Coronary artery (tissue), 2 donors: ENCODE data around the gene CMKLR1.

Source experiments
- DNase-seq: peaks from one replicate; pipeline ENCODE4 v3.0.0-alpha.2; 2017; ENCODE audit warnings: low spot score
- H3K27ac ChIP-seq, 2 donors: fragments of 200-600 bp; sonication (generic); one replicate each; pipeline ENCODE4 v1.5.1; 2016 to 2019
- H3K4me3 ChIP-seq: fragments of 200-600 bp; sonication (generic); 2 replicates; pipeline ENCODE4 v1.5.1; 2016; ENCODE audit warnings: mild to moderate bottlenecking, moderate library complexity
- CTCF ChIP-seq: fragments of 200-600 bp; sonication (generic); IDR thresholded peaks from one replicate; pipeline ENCODE4 v1.5.1; 2019; ENCODE audit warnings: antibody characterized with exemption

CMKLR1 gene

GRCh38 chr12:108315486-108316105, 23.5 kb downstream of the CMKLR1 start:
- DNase-seq: no peak
- TF ChIP-seq CTCF: no peak
- H3K27ac ChIP-seq: peak overlapping the region; percentile 51 to 74

DNA sequence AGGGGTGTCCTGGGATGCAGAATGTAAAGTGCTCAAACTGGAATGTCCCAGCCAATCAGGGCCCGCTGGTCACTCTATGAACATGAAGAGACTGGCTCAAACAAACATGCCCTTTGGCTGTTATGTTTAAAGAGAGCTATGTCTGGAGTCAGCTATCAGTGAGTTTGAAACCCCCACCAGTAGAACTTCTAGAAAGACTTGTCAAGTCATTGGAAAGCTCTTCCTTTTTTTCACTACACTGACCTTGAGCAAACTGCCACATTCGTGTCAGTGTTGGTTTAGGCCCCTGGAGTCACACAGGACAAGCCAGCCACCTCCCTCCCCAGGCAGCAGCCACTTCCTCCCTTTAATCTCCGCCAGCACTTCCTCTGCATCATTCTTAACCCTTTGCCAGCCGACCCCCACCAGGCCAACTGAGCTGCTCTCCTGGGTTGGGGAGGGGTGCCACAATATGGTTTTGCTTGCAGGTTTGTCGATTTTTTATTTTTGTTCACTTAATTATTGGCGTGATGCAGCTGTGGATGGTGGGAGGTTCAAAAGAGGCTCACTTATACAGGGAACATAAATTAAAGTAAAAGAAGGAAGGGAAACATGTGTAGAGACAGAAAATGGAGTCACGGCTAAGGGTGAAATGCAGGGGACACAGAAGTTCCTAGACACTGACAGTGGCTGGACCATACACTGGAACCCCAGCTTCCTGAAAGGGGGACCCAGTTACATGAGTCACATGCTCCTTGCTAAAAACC, 25.3 kb downstream of the CMKLR1 start:
- TF ChIP-seq CTCF: no peak
- no peak overlapping the region for H3K4me3 ChIP-seq
- peak overlapping the region; percentile 39 to 88 for H3K27ac ChIP-seq
- DNase-seq: no peak

More at GRCh38 chr12:108315486-108316105, 23.5 kb downstream of the CMKLR1 start:
- no peak overlapping the region for H3K4me3 ChIP-seq

- Histone ChIP-seq H3K27ac (peak overlapping the region; percentile 39 to 88), H3K4me3 (no peak overlapping the region)
- no peak for DNase-seq
- no peak for TF ChIP-seq CTCF
Observed at GRCh38 chr12:108313241-108313605, 25.9 kb downstream of the CMKLR1 start.

- no peak for TF ChIP-seq CTCF
- H3K27ac ChIP-seq: peak overlapping the region; percentile 39 to 88
- peak; percentile 89 for DNase-seq
- no peak overlapping the region for H3K4me3 ChIP-seq
Observed at GRCh38 chr12:108312693-108313189, 26.4 kb downstream of the CMKLR1 start.

DNA sequence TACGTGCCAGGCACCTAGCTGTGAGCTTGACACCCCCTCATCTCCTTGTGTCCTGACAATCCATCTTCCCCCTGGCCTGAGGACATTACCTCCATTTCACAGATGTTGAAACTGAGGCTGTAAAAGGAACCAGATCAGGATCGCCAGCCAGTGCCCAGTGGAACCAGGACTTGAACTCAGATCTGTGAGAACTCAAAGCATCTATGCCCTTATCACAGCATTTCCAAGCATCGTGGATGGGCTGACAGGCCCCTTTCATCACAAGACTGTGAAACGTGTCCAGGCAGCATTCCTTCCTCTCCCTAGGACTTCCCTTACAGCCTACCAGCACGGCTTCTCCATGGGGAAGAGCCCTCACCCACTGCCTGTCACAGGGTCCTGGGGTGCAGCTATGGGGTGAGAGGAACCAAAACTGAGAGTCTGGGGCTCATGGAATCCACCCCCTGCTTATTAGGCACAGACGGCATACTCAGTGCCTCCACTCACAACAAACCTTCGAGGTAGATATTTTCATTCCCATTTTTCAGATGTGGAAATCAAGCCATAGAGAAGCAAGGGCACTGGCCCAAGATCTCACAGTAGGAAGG, 26.9 kb downstream of the CMKLR1 start:
- Histone ChIP-seq H3K4me3 (no peak overlapping the region), H3K27ac (peak overlapping the region; percentile 39 to 88)
- no peak for DNase-seq
- no peak for TF ChIP-seq CTCF

DNA sequence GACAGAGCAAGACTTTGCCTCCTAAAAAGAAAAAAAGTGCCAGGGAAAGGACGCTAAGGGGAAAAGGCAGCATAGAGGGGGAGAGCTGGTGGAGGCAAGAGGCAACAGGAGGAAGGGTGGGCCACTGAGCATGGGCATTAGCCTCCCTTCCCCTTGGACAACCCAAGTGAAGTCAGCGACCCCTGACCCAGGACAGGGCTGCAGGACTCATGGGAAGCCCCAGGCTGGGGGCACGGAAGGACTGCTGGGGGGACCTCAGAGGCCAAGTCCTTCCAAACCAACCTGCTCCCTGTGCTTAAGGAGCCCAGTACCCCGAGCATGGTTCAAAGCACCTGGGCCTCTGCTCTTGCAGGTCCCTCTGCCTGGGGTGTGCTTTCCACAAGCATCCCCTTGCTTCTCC, 27.5 kb downstream of the CMKLR1 start:
- peak overlapping the region; percentile 39 to 88 for H3K27ac ChIP-seq
- DNase-seq: no peak
- TF ChIP-seq CTCF: no peak
- no peak overlapping the region for H3K4me3 ChIP-seq
